DLD1 (cell line): Measurements from ENCODE around the gene MEST.
"Not testable (repeated sequence)": the region's sequence is repeated elsewhere in the genome, so short reads cannot be mapped to it uniquely, and the experiment has no call there.

Source experiments
- in situ Hi-C: cut with HindIII; loops from 2 replicates; pipeline ENCODE4 v1.10.0; 2017; ENCODE audit warnings: low sequenced_read_pairs

The MEST gene

GRCh38 chr7:130521258-130521951, 29.5 kb downstream of the MEST start:
- in situ Hi-C loops: no loop called here

DNA sequence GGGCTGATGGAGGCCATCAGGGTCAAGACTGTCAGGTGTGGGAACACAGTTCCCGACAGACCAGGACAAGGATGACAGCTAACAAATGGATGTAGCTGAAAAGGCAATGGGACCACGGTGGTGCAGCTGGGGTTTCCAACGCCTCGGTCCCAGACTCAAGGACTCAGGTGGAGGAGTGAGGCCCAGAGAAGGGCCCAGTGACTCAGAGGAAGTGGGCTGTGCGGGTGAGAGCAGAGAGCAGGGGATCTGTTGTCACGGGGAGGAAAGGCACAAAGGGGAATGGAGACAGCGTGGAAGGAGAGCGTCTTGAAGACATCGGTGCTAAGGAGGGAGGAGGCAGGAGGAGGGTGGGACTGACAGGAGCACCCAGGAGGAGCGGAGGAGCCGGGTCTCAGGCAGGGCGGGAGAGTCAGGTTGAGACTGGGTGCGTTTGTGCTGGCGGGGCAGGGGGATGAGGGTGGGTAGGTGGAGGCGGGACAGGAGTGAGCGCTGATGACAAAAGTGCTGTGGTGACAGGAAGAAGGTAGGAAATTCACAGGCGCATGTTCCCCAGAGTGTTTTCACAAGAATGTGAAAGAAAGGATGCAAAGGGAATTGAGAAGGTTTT, 31.7 kb downstream of the MEST start:
- in situ Hi-C loops: not testable (repeated sequence)

GRCh38 chr7:130524628-130525027, 32.7 kb downstream of the MEST start:
- in situ Hi-C loops: no loop called here

DNA sequence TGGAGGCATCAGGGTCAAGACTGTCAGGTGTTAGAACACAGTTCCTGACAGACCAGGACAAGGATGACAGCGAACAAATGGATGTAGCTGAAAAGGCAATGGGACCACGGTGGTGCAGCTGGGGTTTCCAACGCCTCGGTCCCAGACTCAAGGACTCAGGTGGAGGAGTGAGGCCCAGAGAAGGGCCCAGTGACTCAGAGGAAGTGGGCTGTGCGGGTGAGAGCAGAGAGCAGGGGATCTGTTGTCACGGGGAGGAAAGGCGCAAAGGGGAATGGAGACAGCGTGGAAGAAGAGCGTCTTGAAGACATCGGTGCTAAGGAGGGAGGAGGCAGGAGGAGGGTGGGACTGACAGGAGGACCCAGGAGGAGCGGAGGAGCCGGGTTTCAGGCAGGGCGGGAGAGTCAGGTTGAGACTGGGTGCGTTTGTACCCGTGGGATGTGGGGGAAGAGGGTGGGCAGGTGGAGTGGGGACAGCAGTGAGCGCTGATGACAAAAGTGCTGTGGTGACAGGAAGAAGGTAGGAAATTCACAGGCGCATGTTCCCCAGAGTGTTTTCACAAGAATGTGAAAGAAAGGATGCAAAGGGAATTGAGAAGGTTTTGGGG, 36.0 kb downstream of the MEST start:
- in situ Hi-C loops: not testable (repeated sequence)

DNA sequence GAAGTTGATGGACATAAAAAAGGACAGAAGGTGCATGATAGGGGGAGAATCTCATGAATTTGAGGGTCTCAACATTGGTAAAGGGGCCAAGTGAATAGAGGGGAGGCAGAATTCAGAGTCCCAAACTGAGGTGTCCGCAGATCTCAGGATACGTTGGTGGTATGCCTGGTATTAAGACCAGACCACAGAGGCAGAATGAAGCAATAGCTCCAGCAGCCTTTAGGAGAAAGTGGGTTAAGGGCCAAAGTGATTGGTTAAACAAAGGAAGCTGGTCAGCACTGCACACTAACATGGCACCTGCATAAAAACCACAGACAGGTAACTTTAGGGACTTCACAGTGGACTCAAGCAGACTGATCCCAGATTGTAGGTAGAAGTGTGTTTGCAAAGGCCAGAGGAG, 37.5 kb downstream of the MEST start:
- in situ Hi-C loops: no loop called here

DNA sequence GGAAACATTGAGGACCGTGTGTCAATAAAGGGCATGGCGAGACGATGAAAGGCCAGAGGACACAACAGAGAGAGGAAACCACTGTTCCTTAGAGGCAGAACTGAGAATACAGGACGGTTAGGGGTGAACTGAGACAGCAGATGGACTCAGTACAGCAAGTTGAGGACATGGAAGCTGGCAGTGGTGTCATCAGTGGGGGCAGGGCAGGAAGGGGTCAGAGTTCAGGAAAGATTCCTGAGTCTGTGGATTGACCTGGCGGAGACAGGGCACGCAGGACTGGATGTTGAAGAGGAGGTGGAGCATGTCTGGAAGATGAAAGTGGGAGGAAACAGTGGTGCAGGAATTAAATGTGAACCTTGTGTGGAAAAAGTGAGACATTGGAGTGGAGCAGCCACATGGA, 46.0 kb downstream of the MEST start:
- in situ Hi-C loops: not testable (repeated sequence)

DNA sequence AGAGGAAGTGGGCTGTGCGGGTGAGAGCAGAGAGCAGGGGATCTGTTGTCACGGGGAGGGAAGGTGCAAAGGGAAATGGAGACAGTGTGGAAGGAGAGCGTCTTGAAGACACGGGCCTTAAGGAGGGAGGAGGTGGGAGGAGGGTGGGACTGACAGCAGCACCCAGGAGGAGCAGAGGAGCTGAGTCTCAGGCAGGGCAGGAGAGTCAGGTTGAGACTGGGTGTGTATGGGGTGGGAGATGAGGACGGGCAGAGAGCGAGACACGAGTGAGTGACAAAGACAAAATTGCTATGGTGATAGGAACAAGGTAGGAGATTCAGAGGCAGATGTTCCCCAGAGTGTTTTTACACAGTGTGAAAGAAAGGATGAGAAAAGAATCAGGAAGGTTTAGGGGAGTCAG, 49.4 kb downstream of the MEST start:
- in situ Hi-C loops: not testable (repeated sequence)

DNA sequence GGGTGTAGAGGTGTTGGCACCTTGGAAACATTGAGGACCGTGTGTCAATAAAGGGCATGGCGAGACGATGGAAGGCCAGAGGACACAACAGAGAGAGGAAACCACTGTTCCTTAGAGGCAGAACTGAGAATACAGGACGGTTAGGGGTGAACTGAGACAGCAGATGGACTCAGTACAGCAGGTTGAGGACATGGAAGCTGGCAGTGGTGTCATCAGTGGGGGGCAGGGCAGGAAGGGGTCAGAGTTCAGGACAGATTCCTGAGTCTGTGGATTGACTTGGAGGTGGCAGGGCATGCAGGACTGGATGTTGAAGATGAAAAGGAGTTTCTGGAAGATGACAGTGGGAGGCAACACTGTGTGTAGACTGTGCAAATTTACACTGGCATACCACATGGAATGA, 50.4 kb downstream of the MEST start:
- in situ Hi-C loops: not testable (repeated sequence)

DNA sequence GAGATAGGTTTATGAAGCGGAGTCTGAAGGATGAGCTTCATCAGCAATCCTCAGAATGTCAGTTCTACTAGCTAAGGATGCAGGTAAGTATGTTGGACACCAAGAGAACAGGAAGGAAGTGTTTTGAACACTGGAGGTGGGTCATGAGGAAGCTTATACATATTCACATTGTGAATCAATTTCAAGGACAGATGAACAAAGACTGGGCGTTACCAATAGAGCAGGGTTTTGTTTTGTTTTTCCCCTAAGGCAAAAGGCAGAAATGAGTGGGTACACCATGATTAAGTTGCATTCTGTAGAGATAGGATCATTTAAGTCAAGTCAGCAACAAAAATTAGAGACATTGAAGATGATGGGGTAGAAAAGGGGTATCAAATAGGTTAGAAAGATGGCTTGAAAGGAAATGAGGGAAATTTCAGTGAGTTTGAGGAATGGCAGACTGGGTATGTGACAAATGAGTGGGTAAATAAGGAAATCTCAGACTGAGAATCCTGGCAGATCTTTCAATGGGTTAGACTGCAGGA, 51.7 kb downstream of the MEST start:
- in situ Hi-C loops: no loop called here

- in situ Hi-C loops: no loop called here
Observed at GRCh38 chr7:130544356-130544755, 52.5 kb downstream of the MEST start.

DNA sequence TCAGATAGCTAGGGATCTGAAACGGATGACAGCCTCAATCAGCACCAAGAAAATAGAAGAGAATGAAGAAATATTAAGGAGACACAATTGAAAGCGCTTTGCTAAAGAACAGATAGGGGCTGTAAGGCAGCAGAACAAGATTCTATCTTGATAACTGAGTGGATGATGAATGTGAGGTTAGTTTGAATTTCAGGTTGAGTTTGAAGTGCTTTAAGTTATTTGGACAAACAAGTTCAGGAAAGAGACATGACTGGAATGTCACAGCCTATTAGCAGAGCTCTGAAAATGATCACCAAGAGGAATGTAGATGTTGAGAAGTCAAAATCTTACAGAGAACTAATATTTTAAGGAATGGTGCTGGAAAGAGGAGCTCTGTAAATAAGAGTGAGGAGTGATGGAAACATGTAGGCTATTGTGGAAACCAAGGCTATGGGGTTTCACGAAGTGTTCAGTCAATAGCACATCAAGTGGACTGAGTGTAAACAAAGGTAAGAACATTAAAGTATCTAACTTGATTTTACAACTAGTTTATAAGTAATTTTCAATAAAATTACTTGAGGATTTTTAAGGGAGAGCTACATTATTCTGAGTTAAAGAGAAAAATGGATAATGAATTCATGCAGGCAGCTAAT, 61.6 kb downstream of the MEST start:
- in situ Hi-C loops: no loop called here

DNA sequence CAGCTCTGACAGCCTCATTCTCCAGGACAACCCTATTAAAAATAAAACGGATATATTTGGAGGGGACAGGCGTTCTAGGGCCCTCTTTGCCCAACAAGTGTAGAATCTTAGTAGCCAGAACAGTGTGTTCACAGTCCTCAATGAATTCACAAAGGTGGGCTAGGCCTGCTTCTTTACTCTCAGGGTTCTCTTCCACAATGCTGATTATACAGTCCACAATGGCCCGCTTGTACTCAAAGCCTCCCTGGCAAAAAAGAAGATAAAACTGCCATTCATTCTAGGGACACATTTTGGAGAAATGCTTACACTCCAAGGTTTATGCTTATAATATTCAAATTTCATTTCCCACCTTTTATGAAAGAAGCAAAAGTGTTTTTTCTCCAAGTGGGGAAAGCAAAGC, 62.6 kb downstream of the MEST start:
- in situ Hi-C loops: no loop called here
